ENCODE results near the gene MSRB3. TPM values are rescaled to one million over a fixed set of nuclear protein-coding genes. Genes with fewer than 3 reads are reported as not detected.
A peak's percentile ranks its signal among the peaks of the same experiment; 100 is the strongest.

MSRB3 gene
- total RNA-seq, 1 donor from 2014 or later, result 18.3 TPM

- no peaks in the 10 kb centered on the region for H3K36me3 ChIP-seq (ENCODE audit: control insufficient read depth, insufficient read depth, low read length)
- DNase-seq (ENCODE audit: low read depth), result no peak
- no peak overlapping the region for H3K4me3 ChIP-seq (ENCODE audit: low read depth, low read length)
- TF ChIP-seq CTCF (IDR thresholded peaks at IDR 0.05; ENCODE audit: insufficient read depth, low read length, poor library complexity, severe bottlenecking), result no peak
- H3K27me3 ChIP-seq (ENCODE audit: control insufficient read depth, insufficient read depth, low read length), result no peaks in the 10 kb centered on the region
Measured at GRCh38 chr12:65490250-65490649, 211.8 kb downstream of the MSRB3 start.

- Histone ChIP-seq H3K27me3 (ENCODE audit: control insufficient read depth, insufficient read depth, low read length) (no peaks in the 10 kb centered on the region), H3K4me3 (ENCODE audit: low read depth, low read length) (no peak overlapping the region), H3K36me3 (ENCODE audit: control insufficient read depth, insufficient read depth, low read length) (no peaks in the 10 kb centered on the region)
- TF ChIP-seq CTCF (IDR thresholded peaks at IDR 0.05; ENCODE audit: insufficient read depth, low read length, poor library complexity, severe bottlenecking), result no peak
- DNase-seq (ENCODE audit: low read depth), result no peak
Measured at GRCh38 chr12:65492998-65493912, 214.8 kb downstream of the MSRB3 start.

- Histone ChIP-seq H3K4me3 (ENCODE audit: low read depth, low read length) (no peak overlapping the region), H3K36me3 (ENCODE audit: control insufficient read depth, insufficient read depth, low read length) (no peaks in the 10 kb centered on the region), H3K27me3 (ENCODE audit: control insufficient read depth, insufficient read depth, low read length) (no peaks in the 10 kb centered on the region)
- TF ChIP-seq CTCF (IDR thresholded peaks at IDR 0.05; ENCODE audit: insufficient read depth, low read length, poor library complexity, severe bottlenecking), result no peak
- no peak for DNase-seq (ENCODE audit: low read depth)
Measured at GRCh38 chr12:65493913-65494245, 215.4 kb downstream of the MSRB3 start.

- Histone ChIP-seq H3K27me3 (ENCODE audit: control insufficient read depth, insufficient read depth, low read length) (no peaks in the 10 kb centered on the region), H3K36me3 (ENCODE audit: control insufficient read depth, insufficient read depth, low read length) (no peaks in the 10 kb centered on the region), H3K4me3 (ENCODE audit: low read depth, low read length) (no peak overlapping the region)
- TF ChIP-seq CTCF (IDR thresholded peaks at IDR 0.05; ENCODE audit: insufficient read depth, low read length, poor library complexity, severe bottlenecking), result no peak
- DNase-seq (ENCODE audit: low read depth), result no peak
Measured at GRCh38 chr12:65494537-65494936, 216.1 kb downstream of the MSRB3 start.

- H3K27me3 ChIP-seq (ENCODE audit: control insufficient read depth, insufficient read depth, low read length), result no peaks in the 10 kb centered on the region
- H3K36me3 ChIP-seq (ENCODE audit: control insufficient read depth, insufficient read depth, low read length), result no peaks in the 10 kb centered on the region
- peak; percentile 81 for DNase-seq (ENCODE audit: low read depth)
- no peak overlapping the region for H3K4me3 ChIP-seq (ENCODE audit: low read depth, low read length)
- no peak for TF ChIP-seq CTCF (IDR thresholded peaks at IDR 0.05; ENCODE audit: insufficient read depth, low read length, poor library complexity, severe bottlenecking)
Measured at GRCh38 chr12:65495233-65495632, 216.8 kb downstream of the MSRB3 start.

- no peak for TF ChIP-seq CTCF (IDR thresholded peaks at IDR 0.05; ENCODE audit: insufficient read depth, low read length, poor library complexity, severe bottlenecking)
- H3K36me3 ChIP-seq (ENCODE audit: control insufficient read depth, insufficient read depth, low read length), result no peaks in the 10 kb centered on the region
- no peak for DNase-seq (ENCODE audit: low read depth)
- H3K4me3 ChIP-seq (ENCODE audit: low read depth, low read length), result no peak overlapping the region
- H3K27me3 ChIP-seq (ENCODE audit: control insufficient read depth, insufficient read depth, low read length), result no peaks in the 10 kb centered on the region
Measured at GRCh38 chr12:65496617-65497016, 218.1 kb downstream of the MSRB3 start.

All from kidney epithelial cell (primary cell).